Mucosa of rectum (tissue), 2 donors: ENCODE measurements around the gene HIVEP3.

ENCODE experiments used
- H3K27ac ChIP-seq, 2 donors: one replicate each; pipeline ENCODE4 v1.7.0; 2013; ENCODE audit warnings: inconsistent platforms in 2 of 2, low read depth in 2 of 2, low read length in 2 of 2
- H3K27me3 ChIP-seq, 2 donors: one replicate each; pipeline ENCODE4 v1.7.0; 2013; ENCODE audit warnings: low read length in 2 of 2; ENCODE audit not compliant: control insufficient read depth in 2 of 2, insufficient read depth in 2 of 2
- H3K36me3 ChIP-seq, 2 donors: one replicate each; pipeline ENCODE4 v1.7.0; 2013; ENCODE audit warnings: low read length in 2 of 2; ENCODE audit not compliant: control insufficient read depth in 2 of 2, insufficient read depth in 2 of 2
- H3K4me1 ChIP-seq, 2 donors: one replicate each; pipeline ENCODE4 v1.7.0; 2013; ENCODE audit warnings: low read length in 2 of 2, mild to moderate bottlenecking in 1 of 2; ENCODE audit not compliant: control insufficient read depth in 2 of 2, insufficient read depth in 2 of 2
- H3K4me3 ChIP-seq, 2 donors: one replicate each; pipeline ENCODE4 v1.7.0; 2013; ENCODE audit warnings: low read length in 2 of 2
- H3K9ac ChIP-seq, 2 donors: one replicate each; pipeline ENCODE4 v1.7.0; 2013; ENCODE audit warnings: low read length in 2 of 2, low read depth in 1 of 2, mild to moderate bottlenecking in 1 of 2
- H3K9me3 ChIP-seq, 2 donors: one replicate each; pipeline ENCODE4 v1.7.0; 2013; ENCODE audit warnings: low read length in 2 of 2; ENCODE audit not compliant: control insufficient read depth in 2 of 2
- donor health status: healthy.
- donor health status: Normal muscosa, but diverticular disease.

The HIVEP3 gene

GRCh38 chr1:41499591-41499990 lies 419.1 kb downstream of the HIVEP3 start:
- Histone ChIP-seq H3K9me3 (no peaks in the 10 kb centered on the region), H3K4me1 (peaks cover 34 to 51% of the 10 kb centered on the region in 2 donors), H3K4me3 (no peak overlapping the region), H3K27me3 (peaks cover 0 to 4% of the 10 kb centered on the region in 2 donors), H3K9ac (peak overlapping the region; percentile 2 to 38), H3K27ac (peak overlapping the region; percentile 36 to 58), H3K36me3 (no peaks in the 10 kb centered on the region)

- H3K27ac ChIP-seq, result peak overlapping the region; percentile 43 to 58
Measured at GRCh38 chr1:41498804-41499203, 419.9 kb downstream of the HIVEP3 start.

GRCh38 chr1:41498391-41498790 lies 420.3 kb downstream of the HIVEP3 start:
- Histone ChIP-seq H3K36me3 (no peaks in the 10 kb centered on the region), H3K4me1 (peaks cover 34 to 51% of the 10 kb centered on the region in 2 donors), H3K4me3 (no peak overlapping the region), H3K9ac (peak overlapping the region in 1 of 2 donors; percentile 38), H3K27me3 (peaks cover 0 to 4% of the 10 kb centered on the region in 2 donors), H3K27ac (peak overlapping the region; percentile 43 to 58), H3K9me3 (no peaks in the 10 kb centered on the region)

More at GRCh38 chr1:41498804-41499203, 419.9 kb downstream of the HIVEP3 start:
- H3K27me3 ChIP-seq, result peaks cover 0 to 4% of the 10 kb centered on the region in 2 donors
- no peaks in the 10 kb centered on the region for H3K9me3 ChIP-seq
- no peaks in the 10 kb centered on the region for H3K36me3 ChIP-seq
- H3K4me1 ChIP-seq, result peaks cover 34 to 51% of the 10 kb centered on the region in 2 donors
- peak overlapping the region in 1 of 2 donors; percentile 38 for H3K9ac ChIP-seq
- H3K4me3 ChIP-seq, result no peak overlapping the region

- Histone ChIP-seq H3K27ac (no peak overlapping the region), H3K27me3 (peaks cover 0 to 4% of the 10 kb centered on the region in 2 donors), H3K4me3 (no peak overlapping the region), H3K4me1 (peaks cover 34 to 51% of the 10 kb centered on the region in 2 donors), H3K36me3 (no peaks in the 10 kb centered on the region), H3K9me3 (no peaks in the 10 kb centered on the region), H3K9ac (peak overlapping the region in 1 of 2 donors; percentile 74)
Measured at GRCh38 chr1:41497461-41498030, 421.2 kb downstream of the HIVEP3 start.

- no peaks in the 10 kb centered on the region for H3K9me3 ChIP-seq
- H3K36me3 ChIP-seq, result no peaks in the 10 kb centered on the region
- H3K4me3 ChIP-seq, result no peak overlapping the region
- peak overlapping the region in 1 of 2 donors; percentile 74 for H3K9ac ChIP-seq
- peaks cover 31 to 47% of the 10 kb centered on the region in 2 donors for H3K4me1 ChIP-seq
- H3K27ac ChIP-seq, result peak overlapping the region in 1 of 2 donors; percentile 60
- peaks cover 0 to 4% of the 10 kb centered on the region in 2 donors for H3K27me3 ChIP-seq
Measured at GRCh38 chr1:41497056-41497440, 421.7 kb downstream of the HIVEP3 start.

- Histone ChIP-seq H3K9me3 (no peaks in the 10 kb centered on the region), H3K36me3 (no peaks in the 10 kb centered on the region), H3K4me3 (peak overlapping the region; percentile 37 to 40), H3K27ac (peak overlapping the region in 1 of 2 donors; percentile 60), H3K27me3 (peaks cover 0 to 4% of the 10 kb centered on the region in 2 donors), H3K9ac (peak overlapping the region in 1 of 2 donors; percentile 74), H3K4me1 (peaks cover 29 to 42% of the 10 kb centered on the region in 2 donors)
Measured at GRCh38 chr1:41496080-41497055, 422.4 kb downstream of the HIVEP3 start.

GRCh38 chr1:41495210-41495948 lies 423.3 kb downstream of the HIVEP3 start:
- H3K9me3 ChIP-seq, result no peaks in the 10 kb centered on the region
- H3K27ac ChIP-seq, result no peak overlapping the region
- peak overlapping the region in 1 of 2 donors; percentile 74 for H3K9ac ChIP-seq
- peaks cover 0 to 4% of the 10 kb centered on the region in 2 donors for H3K27me3 ChIP-seq
- peak overlapping the region in 1 of 2 donors; percentile 37 for H3K4me3 ChIP-seq
- peaks cover 21 to 34% of the 10 kb centered on the region in 2 donors for H3K4me1 ChIP-seq
- H3K36me3 ChIP-seq, result no peaks in the 10 kb centered on the region

- H3K4me1 ChIP-seq, result peaks cover 15 to 27% of the 10 kb centered on the region in 2 donors
- no peak overlapping the region for H3K9ac ChIP-seq
Measured at GRCh38 chr1:41494351-41495209, 424.1 kb downstream of the HIVEP3 start.

More at GRCh38 chr1:41494351-41495209, 424.1 kb downstream of the HIVEP3 start:
- Histone ChIP-seq H3K27ac (no peak overlapping the region), H3K9me3 (no peaks in the 10 kb centered on the region), H3K27me3 (peaks cover 0 to 4% of the 10 kb centered on the region in 2 donors), H3K4me3 (no peak overlapping the region), H3K36me3 (no peaks in the 10 kb centered on the region)
